ENCODE measurements around the gene ATG5.
"Not testable (repeated sequence)": the region's sequence is repeated elsewhere in the genome, so short reads cannot be mapped to it uniquely, and the experiment has no call there.

ATG5 gene

DNA sequence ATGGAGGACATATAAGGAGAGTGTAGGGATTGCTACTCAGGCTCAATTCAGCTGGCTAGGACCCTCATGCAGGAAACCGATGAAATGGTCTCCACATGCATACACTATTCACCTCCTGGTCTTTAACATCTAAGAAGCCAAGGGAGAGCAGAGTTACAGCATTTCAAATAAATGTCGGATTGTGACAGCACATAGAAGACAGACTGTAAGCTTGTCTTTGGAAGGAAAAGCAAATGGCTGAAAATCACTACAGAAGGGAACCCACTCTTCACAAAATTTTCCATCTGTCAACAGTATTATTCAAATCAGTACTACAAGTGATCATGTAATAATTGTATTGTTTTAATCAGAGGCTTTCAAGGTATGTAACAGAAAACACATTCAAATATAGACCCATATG is 72.9 kb downstream of the ATG5 start:
- H3K27me3 ChIP-seq = no peaks in the 10 kb centered on the region
- no peak for TF ChIP-seq CTCF (IDR thresholded peaks at IDR 0.05)
- no peak for DNase-seq
- no peaks in the 10 kb centered on the region for H3K9me3 ChIP-seq
- H3K4me1 ChIP-seq = peaks cover 0 to 23% (median 6%) of the 10 kb centered on the region in 4 donors
- peaks cover 0 to 2% (median 0%) of the 10 kb centered on the region in 3 donors for H3K36me3 ChIP-seq
- H3K27ac ChIP-seq = no peak overlapping the region
- no peak overlapping the region for H3K4me3 ChIP-seq
- intact Hi-C loops (cut with DNase I; ENCODE audit: low total_unique reads) = no loop called here

GRCh38 chr6:106251531-106252255 is 73.9 kb downstream of the ATG5 start:
- H3K36me3 ChIP-seq; H3K9me3 ChIP-seq; H3K27ac ChIP-seq; intact Hi-C loops (cut with DNase I; ENCODE audit: low total_unique reads); H3K4me3 ChIP-seq; H3K27me3 ChIP-seq: not testable (repeated sequence)
- H3K4me1 ChIP-seq = peaks cover 0 to 23% (median 6%) of the 10 kb centered on the region in 4 donors
- DNase-seq = peak in 1 of 2 donors; percentile 47

DNA sequence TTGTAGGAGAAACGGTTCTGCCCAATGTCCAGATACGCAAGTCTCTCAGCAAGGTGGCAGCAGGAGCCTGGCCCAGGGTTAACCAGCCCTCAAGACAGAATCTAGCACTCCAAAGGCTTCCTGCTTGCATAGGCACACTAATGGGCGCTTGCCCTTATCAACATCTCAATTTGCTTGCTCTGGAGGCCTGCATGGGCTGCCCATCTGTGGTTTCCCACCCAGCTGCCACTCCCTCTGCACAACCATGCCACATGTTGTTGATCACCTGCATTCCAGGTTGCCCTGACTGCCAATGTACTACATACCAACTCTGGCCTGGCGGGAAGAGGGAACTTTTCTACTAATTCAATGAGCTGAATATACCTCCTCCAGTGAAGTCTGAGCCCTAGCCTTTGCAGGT is 74.6 kb downstream of the ATG5 start:
- DNase-seq = no peak
- Histone ChIP-seq H3K4me3 (no peak overlapping the region), H3K9me3 (no peaks in the 10 kb centered on the region), H3K4me1 (peaks cover 0 to 27% (median 6%) of the 10 kb centered on the region in 4 donors), H3K27ac (no peak overlapping the region), H3K27me3 (no peaks in the 10 kb centered on the region), H3K36me3 (peaks cover 0 to 8% (median 0%) of the 10 kb centered on the region in 3 donors)
- TF ChIP-seq CTCF (IDR thresholded peaks at IDR 0.05) = no peak
- intact Hi-C loops (cut with DNase I; ENCODE audit: low total_unique reads) = no loop called here

GRCh38 chr6:106249658-106250057 is 75.9 kb downstream of the ATG5 start:
- Histone ChIP-seq H3K4me1 (peaks cover 0 to 27% (median 6%) of the 10 kb centered on the region in 4 donors), H3K9me3 (no peaks in the 10 kb centered on the region), H3K4me3 (no peak overlapping the region), H3K27me3 (no peaks in the 10 kb centered on the region), H3K27ac (no peak overlapping the region), H3K36me3 (peaks cover 0 to 8% (median 0%) of the 10 kb centered on the region in 3 donors)
- no peak for TF ChIP-seq CTCF (IDR thresholded peaks at IDR 0.05)
- DNase-seq = no peak
- intact Hi-C loops (cut with DNase I; ENCODE audit: low total_unique reads) = no loop called here

GRCh38 chr6:106247733-106248132 is 77.8 kb downstream of the ATG5 start:
- TF ChIP-seq CTCF (IDR thresholded peaks at IDR 0.05) = no peak
- peaks cover 0 to 24% (median 3%) of the 10 kb centered on the region in 4 donors for H3K4me1 ChIP-seq
- DNase-seq = no peak
- no peaks in the 10 kb centered on the region for H3K9me3 ChIP-seq
- intact Hi-C loops (cut with DNase I; ENCODE audit: low total_unique reads) = no loop called here
- peaks cover 0 to 8% (median 0%) of the 10 kb centered on the region in 3 donors for H3K36me3 ChIP-seq
- no peak overlapping the region for H3K4me3 ChIP-seq
- H3K27ac ChIP-seq = no peak overlapping the region
- H3K27me3 ChIP-seq = no peaks in the 10 kb centered on the region

DNA sequence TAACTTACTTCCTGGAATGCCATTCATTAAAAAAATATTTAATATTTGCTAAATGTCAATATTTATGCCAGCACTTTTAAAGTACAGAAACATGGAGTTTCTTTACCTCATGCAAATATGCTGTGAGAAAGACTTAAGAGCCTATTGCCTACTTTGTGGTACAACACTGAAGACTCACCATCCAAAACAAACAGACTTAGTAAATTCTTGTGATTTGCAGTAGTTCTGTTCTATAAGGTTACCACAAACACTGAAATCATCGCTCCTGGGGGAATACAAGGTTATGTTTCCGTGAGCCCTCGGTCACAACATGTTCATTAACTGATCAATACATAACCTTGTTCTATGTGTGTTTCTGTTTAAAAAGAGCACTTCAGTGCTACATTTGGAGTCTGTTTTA is 78.3 kb downstream of the ATG5 start:
- Histone ChIP-seq H3K4me1 (peaks cover 0 to 20% (median 3%) of the 10 kb centered on the region in 4 donors), H3K27me3 (no peaks in the 10 kb centered on the region), H3K9me3 (no peaks in the 10 kb centered on the region), H3K4me3 (no peak overlapping the region), H3K36me3 (peaks cover 0 to 8% (median 0%) of the 10 kb centered on the region in 3 donors), H3K27ac (no peak overlapping the region)
- no peak for TF ChIP-seq CTCF (IDR thresholded peaks at IDR 0.05)
- no peak for DNase-seq
- intact Hi-C loops (cut with DNase I; ENCODE audit: low total_unique reads) = no loop called here
